DMS 273 treated with DMSO at 0.1 percent for 48 hours (cell line): Measurements from ENCODE around the gene USP24.

ENCODE experiments used
- DNase-seq: peaks from one replicate; lab custom pipeline; 2025; lab: John Stamatoyannopoulos, UW

The USP24 gene

GRCh38 chr1:55051621-55052020 is 163.5 kb downstream of the USP24 start:
- no peak for DNase-seq

GRCh38 chr1:55051169-55051568 is 164.0 kb downstream of the USP24 start:
- no peak for DNase-seq

GRCh38 chr1:55050283-55050682 is 164.9 kb downstream of the USP24 start:
- DNase-seq = peak; percentile 79

DNA sequence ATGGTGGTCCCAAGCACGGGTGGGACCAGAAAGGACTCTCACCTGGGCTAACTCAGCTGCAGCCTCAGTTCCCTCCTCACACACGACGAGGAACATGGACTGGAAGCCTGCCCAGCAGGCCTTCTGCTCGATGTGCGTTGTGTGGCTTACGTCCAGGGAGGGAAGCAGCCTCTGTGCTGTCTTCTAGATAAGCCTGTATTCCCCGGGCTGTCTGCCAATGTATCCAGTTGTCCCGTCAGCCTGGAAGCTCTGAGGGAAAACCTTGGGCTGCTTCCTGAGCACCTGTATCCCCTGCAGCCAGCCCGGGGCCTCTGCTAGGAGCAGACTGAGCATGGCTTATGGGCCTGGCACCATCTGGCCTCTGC is 165.3 kb downstream of the USP24 start:
- DNase-seq = peak; percentile 90

DNA sequence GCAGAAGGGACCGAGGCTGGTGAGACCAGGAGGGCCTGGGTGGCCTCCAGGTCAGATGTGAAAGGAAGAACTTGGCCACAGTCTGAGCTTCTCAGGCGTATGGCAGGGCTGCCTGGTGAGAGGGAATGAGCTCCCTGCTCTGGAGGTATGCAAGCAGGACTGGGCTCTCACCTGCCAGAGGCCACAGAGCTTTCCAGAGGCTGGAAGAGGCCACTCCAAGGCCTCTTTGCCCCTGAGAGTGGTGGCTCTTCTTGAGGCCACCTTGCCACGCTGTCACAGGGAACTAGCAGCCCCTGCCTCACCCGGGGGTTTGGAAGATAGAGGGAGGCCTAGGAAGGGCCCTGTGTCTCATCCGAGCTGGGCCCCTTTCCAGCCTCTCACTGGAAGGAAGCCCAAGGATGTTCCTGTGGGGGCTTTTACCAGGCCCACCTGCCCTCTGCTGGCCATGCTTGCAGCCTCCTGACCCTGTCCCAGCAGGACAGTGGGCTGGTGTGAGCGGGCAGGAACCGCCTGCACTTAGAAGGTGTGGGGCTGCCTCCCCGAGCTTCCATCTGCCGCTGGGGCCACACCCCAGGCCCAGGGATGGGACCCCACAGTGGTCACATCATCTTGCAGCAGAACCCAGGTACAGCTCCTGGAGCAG is 165.8 kb downstream of the USP24 start:
- DNase-seq = no peak

DNA sequence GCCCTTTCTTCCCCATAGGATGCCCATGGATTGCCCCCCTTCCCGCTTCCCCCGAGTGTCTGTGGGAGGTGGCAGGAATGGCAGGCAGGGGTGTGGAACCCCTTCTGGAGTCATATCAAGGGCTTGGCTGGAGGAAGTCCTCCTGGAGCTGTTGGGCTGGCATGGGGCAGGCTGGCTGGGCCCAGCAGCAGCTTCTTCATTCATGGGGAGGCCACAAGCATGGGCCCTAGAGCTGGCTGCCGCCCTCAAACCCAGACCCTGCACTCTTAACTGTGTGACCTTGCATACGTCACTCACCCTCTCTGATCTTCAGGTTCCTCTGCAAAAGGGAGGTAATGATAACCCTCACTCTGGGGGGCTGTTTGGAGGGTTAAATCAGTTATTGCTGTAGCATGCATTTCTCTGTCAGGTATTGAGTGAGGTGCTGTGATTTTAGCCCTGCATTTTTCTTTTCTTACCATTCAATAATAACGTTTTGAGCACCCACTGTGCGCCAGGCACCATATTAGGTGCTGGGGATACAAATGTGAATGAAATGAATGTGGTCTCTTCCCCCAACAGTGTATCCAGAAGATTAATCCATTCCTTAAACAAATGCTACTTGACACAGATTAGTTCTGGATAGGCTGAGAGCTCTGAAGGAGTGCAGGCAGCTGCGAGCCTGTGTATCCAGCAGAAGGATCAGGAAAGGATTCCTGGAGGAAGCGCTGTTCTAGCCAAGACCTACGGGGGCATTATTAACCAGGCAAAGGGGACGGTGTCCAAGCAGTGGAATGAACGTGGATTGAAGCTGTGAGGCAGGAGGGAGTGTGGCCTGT is 166.5 kb downstream of the USP24 start:
- DNase-seq = no peak

- no peak for DNase-seq
These were observed 167.6 kb downstream of the USP24 start for GRCh38 chr1:55047611-55048010.

GRCh38 chr1:55046871-55047270 is 168.3 kb downstream of the USP24 start:
- no peak for DNase-seq

GRCh38 chr1:55045430-55045829 is 169.7 kb downstream of the USP24 start:
- no peak for DNase-seq

DNA sequence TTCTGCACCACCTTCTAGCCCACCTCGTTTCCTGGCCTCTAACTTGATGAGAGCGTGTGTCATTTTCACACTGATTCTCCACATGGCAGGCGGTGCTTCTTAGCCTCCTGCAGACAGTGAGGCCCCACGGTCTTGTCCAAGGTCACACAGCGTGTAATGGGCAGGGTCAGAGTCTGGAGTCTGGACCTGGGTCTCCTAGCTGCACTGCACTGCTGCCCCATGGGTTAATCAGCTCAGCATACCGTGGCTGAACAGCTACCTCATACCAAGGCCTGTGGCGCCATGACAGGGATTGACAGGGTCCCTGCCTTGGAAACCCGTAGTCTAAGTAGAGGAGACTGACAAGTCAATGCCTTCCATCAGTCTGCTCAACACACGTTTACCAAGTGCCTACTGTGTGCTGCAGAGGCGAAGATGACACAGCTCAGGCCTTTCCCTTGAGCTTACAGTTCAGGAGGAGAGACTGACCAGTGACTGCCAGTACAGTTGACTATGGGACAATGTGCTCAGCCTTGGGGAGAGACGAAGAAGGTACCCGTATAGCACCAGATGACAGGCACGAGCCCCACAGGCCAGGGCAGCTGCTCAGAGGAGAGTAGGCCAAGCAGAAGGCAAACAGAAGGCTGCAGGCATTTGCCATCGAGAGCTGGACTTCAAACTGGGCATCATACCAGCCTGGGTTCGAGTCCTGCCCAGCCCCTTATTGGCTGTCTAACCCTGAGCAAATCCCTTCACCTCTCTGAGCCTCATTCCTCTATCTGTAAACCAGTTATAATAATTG is 170.4 kb downstream of the USP24 start:
- DNase-seq = no peak

- DNase-seq = no peak
These were observed 171.4 kb downstream of the USP24 start for GRCh38 chr1:55043726-55044125.

DNA sequence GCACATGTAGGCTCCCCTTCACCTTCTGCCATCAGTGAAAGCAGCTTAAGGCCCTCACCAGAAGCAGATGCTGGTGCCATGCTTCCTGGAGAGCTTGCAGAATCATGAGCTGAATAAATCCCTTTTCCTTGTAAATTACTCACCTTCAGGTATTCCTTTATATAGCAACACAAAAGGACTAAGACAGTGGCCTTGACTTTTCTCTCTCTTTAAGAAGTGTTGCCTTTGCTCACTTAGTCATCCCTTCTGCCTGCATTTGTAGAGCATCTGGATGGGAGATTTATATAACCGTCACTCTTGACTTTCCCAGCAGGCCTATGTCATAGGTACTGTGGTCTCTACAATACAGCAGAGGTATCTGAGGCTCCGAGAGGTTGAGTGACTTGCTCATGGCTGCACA is 172.2 kb downstream of the USP24 start:
- no peak for DNase-seq

DNA sequence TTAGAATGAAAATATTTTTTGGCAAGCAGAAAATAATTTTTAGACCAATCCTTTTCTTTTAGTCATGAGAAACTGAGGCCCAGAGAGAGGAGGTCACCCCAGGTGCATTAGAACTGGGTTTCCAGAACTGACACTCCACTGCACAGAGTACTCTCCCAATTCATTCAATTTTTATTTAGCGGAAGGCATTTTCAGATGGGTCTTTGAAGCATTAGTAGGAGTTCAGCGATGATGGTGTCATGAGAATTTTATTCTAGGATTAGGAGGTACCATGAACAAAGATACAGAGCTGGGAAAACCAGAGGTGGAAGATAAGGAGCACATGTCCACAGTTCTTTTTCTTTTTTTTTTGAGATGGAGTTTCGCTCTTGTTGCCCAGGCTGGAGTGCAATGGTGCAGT is 173.6 kb downstream of the USP24 start:
- DNase-seq = no peak

DNA sequence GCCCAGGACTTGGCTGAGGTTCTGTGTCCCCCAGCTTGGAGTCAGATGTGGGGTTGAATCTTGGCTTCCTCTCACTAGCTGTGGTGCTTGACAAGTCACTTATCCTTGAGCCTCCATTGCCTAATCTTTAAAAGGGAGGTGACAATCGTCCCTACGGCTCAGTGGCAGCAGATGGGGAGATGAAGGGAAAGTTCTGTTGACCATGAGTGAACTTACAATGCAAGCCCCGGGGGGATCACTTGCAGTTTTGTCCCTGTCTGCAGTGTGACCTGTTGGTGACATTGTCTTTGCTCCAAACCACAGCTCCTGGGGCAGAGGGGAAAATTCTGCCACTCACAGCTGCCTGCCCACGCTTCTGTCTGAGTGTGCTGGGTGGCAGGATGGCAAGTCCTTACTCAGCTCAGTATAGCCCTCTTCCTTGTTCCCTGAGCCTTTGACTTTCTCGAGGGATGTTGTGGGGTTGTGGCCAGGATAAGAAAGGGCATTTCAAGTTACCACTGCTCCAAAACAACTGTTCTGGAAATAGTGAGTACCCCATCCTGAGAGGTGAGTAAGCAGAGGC is 174.2 kb downstream of the USP24 start:
- DNase-seq = no peak

DNA sequence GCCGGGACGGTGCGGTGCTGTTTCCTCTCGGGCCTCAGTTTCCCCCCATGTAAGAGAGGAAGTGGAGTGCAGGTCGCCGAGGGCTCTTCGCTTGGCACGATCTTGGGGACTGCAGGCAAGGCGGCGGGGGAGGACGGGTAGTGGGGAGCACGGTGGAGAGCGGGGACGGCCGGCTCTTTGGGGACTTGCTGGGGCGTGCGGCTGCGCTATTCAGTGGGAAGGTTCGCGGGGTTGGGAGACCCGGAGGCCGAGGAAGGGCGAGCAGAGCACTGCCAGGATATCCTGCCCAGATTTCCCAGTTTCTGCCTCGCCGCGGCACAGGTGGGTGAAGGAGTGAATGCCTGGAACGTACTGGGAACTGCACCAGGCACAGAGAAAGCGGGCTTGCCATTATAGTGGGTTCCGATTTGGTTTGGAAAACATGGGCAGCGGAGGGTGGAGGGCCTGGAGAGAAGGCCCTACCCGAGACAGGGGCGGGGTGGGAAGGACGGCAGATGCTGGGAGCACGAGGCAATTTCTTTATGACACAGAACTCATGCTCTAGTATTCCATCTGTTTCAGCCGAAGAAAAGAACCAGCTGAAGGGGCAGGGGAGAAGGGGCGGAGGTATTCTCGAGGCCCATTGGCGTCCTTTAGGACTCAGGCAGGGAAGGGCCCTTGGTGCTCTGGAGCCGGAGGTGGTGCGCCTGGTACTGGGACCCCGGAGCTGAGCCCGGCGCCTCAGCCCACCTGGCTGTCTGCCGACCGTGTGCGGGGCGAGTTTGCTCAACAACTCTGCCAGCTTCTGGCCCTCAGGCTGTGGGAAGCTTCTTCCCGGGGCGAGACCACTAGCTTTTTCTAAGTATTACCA is 174.9 kb downstream of the USP24 start:
- DNase-seq = peak; percentile 46

- DNase-seq = no peak
These were observed 175.7 kb downstream of the USP24 start, which contains the start of gene PCSK9 for GRCh38 chr1:55039342-55040082. Gene PCSK9 (plus strand): TSS chr1:55039548. CDS start chr1:55039838, 290 bp downstream.

DNA sequence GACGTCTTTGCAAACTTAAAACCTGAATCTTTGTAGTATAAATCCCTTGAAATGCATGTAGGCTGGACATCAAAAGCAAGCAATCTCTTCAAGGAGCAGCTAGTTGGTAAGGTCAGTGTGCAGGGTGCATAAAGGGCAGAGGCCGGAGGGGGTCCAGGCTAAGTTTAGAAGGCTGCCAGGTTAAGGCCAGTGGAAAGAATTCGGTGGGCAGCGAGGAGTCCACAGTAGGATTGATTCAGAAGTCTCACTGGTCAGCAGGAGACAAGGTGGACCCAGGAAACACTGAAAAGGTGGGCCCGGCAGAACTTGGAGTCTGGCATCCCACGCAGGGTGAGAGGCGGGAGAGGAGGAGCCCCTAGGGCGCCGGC is 176.2 kb downstream of the USP24 start:
- DNase-seq = no peak

DNA sequence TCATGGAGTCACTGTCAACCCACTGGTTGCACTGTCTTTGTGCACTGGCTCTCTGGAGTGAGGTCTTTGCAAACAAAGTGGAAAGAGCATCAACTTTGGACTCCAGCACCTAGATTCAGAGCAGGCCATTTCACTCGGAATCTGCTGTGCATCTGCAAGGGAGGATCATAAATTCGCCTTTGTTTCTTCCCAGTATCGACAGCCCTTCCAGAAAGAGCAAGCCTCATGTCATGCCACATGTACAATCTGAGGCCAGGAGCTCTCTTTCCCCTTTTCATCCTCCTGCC is 176.7 kb downstream of the USP24 start:
- DNase-seq = no peak

GRCh38 chr1:55037733-55038551 is 177.2 kb downstream of the USP24 start:
- peak; percentile 12 for DNase-seq

GRCh38 chr1:55035904-55036303 is 179.3 kb downstream of the USP24 start:
- DNase-seq = no peak
